Subcutaneous preadipocyte (primary cell): ENCODE data around the gene C1orf35. TPM values are rescaled to one million over a fixed set of nuclear protein-coding genes. Genes with fewer than 3 reads are reported as not detected.

ENCODE experiments used
- small RNA-seq: library from RNA; depleted of rRNA; stranded (forward); fragments of <200 nt; gene quantifications from one replicate; pipeline ENCODE3, GENCODE V24; 2012
- total RNA-seq: library from RNA; depleted of rRNA; stranded (reverse); fragments of >200 nt; gene quantifications from 2 replicates; pipeline ENCODE4 v1.2.3, GENCODE V29; 2012

C1orf35 gene
- total RNA-seq, result 5.5 and 10.7 TPM in 2 replicates

GRCh38 chr1:228102791-228103620 lies at the start of gene C1orf35:
Gene C1orf35 (minus strand): TSS chr1:228103325. CDS start chr1:228103227, 98 bp downstream.

GRCh38 chr1:228149406-228150119 lies 46.4 kb upstream of the C1orf35 start, which contains the start of gene GJC2:
Gene GJC2 (plus strand): TSS chr1:228149930. CDS start chr1:228157759, 7,829 bp downstream.

GRCh38 chr1:228139931-228140723 lies 37.0 kb upstream of the C1orf35 start, which contains the start of gene GUK1:
Gene GUK1 (plus strand): TSS chr1:228140279. CDS start chr1:228140303, 24 bp downstream.

GRCh38 chr1:228109073-228109961 lies 6.2 kb upstream of the C1orf35 start, which contains the start of gene MRPL55:
Gene MRPL55 (minus strand): TSS chr1:228109299. CDS start chr1:228108260, 1,039 bp downstream.

GRCh38 chr1:228082214-228082917 lies 20.8 kb downstream of the C1orf35 start, which contains the start of gene ARF1:
Gene ARF1 (plus strand): TSS chr1:228082708. CDS start chr1:228097115, 14,407 bp downstream.

Small RNA genes within 50 kb of the gene (small RNA-seq; reads per million reads assigned to genes)
- not detected for gene AL359510.1

Other genes starting within 250 kb of the C1orf35 start
- 0.78 and 1.5 TPM in 2 replicates for gene WNT9A, start 155.4 kb downstream of the C1orf35 start, total RNA-seq
- gene WNT3A, start 96.3 kb downstream of the C1orf35 start, total RNA-seq, result not detected in 2 replicates
- 258 and 280 TPM in 2 replicates for gene ARF1, start 20.6 kb downstream of the C1orf35 start, total RNA-seq
- 35.2 and 51.4 TPM in 2 replicates for gene MRPL55, start 6.0 kb upstream of the C1orf35 start, total RNA-seq
- gene GUK1, start 37.0 kb upstream of the C1orf35 start, total RNA-seq, result 295 and 463 TPM in 2 replicates
- 1.8 and 2.7 TPM in 2 replicates for gene GJC2, start 46.6 kb upstream of the C1orf35 start, total RNA-seq
- gene IBA57, start 62.5 kb upstream of the C1orf35 start, total RNA-seq, result 3.7 and 4.3 TPM in 2 replicates
- gene OBSCN, start 104.7 kb upstream of the C1orf35 start, total RNA-seq, result 1.4 and 2.9 TPM in 2 replicates